ENCODE results near the gene AMER3. TPM values are rescaled to one million over a fixed set of nuclear protein-coding genes. Genes with fewer than 3 reads are reported as not detected.

Gene AMER3
- total and polyA plus RNA-seq, 4 donors: not detected

GRCh38 chr2:130754811-130755210 lies 529 bp upstream of the AMER3 start:
- H3K4me3 ChIP-seq (ENCODE audit: low read depth in 1 of 3, low read length in 3 of 3): no peak overlapping the region
- TF ChIP-seq ATF3 (IDR thresholded peaks at IDR 0.05): no peak
- no peak for TF ChIP-seq MAX (IDR thresholded peaks at IDR 0.05)
- TF ChIP-seq ZBTB33 (IDR thresholded peaks at IDR 0.05): no peak
- no peak for TF ChIP-seq FOXA2 (IDR thresholded peaks at IDR 0.05)
- TF ChIP-seq SP1 (IDR thresholded peaks at IDR 0.05): no peak
- TF ChIP-seq TAF1 (conservative IDR thresholded peaks at IDR 0.05): no peak
- TF ChIP-seq RAD21 (IDR thresholded peaks at IDR 0.05): no peak
- TF ChIP-seq GABPA (IDR thresholded peaks at IDR 0.05 in 1 of 2, conservative IDR thresholded peaks at IDR 0.05 in 1 of 2): no peak
- no peak for TF ChIP-seq REST (IDR thresholded peaks at IDR 0.05)
- no peak for TF ChIP-seq EGR1 (IDR thresholded peaks at IDR 0.05; ENCODE audit: low read depth in 2 of 2)
- no peak for TF ChIP-seq NR2F2 (IDR thresholded peaks at IDR 0.05)
- no peak for TF ChIP-seq HNF4A (conservative IDR thresholded peaks at IDR 0.05)
- no peak for TF ChIP-seq YY1 (IDR thresholded peaks at IDR 0.05)
- no peak for TF ChIP-seq RXRA (IDR thresholded peaks at IDR 0.05)
- peaks cover 0 to 9% (median 4%) of the 10 kb centered on the region in 4 donors for H3K4me1 ChIP-seq (ENCODE audit: control insufficient read depth in 4 of 4, insufficient read depth in 4 of 4, low read length in 3 of 4)
- H3K27ac ChIP-seq (ENCODE audit: low read depth in 1 of 2, low read length in 2 of 2): no peak overlapping the region
- H3K27me3 ChIP-seq (ENCODE audit: control insufficient read depth in 4 of 4, insufficient read depth in 4 of 4, low read length in 3 of 4): peaks cover 0 to 23% (median 6%) of the 10 kb centered on the region in 4 donors
- no peak for DNase-seq (ENCODE audit: low spot score)
- WGBS: 34% methylated on average over 8 of the region's 8 CpGs
- no peaks in the 10 kb centered on the region for H3K36me3 ChIP-seq (ENCODE audit: control insufficient read depth in 4 of 4, insufficient read depth in 3 of 4, low read depth in 1 of 4, low read length in 3 of 4)
- peaks cover 0 to 3% (median 0%) of the 10 kb centered on the region in 4 donors for H3K9me3 ChIP-seq (ENCODE audit: control insufficient read depth in 4 of 4, low read length in 3 of 4)
- H3K9ac ChIP-seq (ENCODE audit: low read depth in 1 of 2, low read length in 2 of 2): no peak overlapping the region

GRCh38 chr2:130756053-130756873 lies 923 bp downstream of the AMER3 start:
- no peak for DNase-seq (ENCODE audit: low spot score)
- H3K4me1 ChIP-seq (ENCODE audit: control insufficient read depth in 4 of 4, insufficient read depth in 4 of 4, low read length in 3 of 4): peaks cover 0 to 9% (median 4%) of the 10 kb centered on the region in 4 donors
- no peak for TF ChIP-seq NR2F2 (IDR thresholded peaks at IDR 0.05)
- no peak for TF ChIP-seq SP1 (IDR thresholded peaks at IDR 0.05)
- no peak for TF ChIP-seq YY1 (IDR thresholded peaks at IDR 0.05)
- no peak for TF ChIP-seq RAD21 (IDR thresholded peaks at IDR 0.05)
- peak; percentile 34 for TF ChIP-seq REST (IDR thresholded peaks at IDR 0.05)
- TF ChIP-seq TAF1 (conservative IDR thresholded peaks at IDR 0.05): no peak
- no peak for TF ChIP-seq HNF4G (IDR thresholded peaks at IDR 0.05)
- no peak for TF ChIP-seq MAX (IDR thresholded peaks at IDR 0.05)
- 7% methylated on average over 80 of the region's 80 CpGs for WGBS
- H3K27me3 ChIP-seq (ENCODE audit: control insufficient read depth in 4 of 4, insufficient read depth in 4 of 4, low read length in 3 of 4): peaks cover 0 to 23% (median 6%) of the 10 kb centered on the region in 4 donors
- H3K36me3 ChIP-seq (ENCODE audit: control insufficient read depth in 4 of 4, insufficient read depth in 3 of 4, low read depth in 1 of 4, low read length in 3 of 4): no peaks in the 10 kb centered on the region
- H3K9ac ChIP-seq (ENCODE audit: low read depth in 1 of 2, low read length in 2 of 2): no peak overlapping the region
- H3K9me3 ChIP-seq (ENCODE audit: control insufficient read depth in 4 of 4, low read length in 3 of 4): no peaks in the 10 kb centered on the region
- H3K4me3 ChIP-seq (ENCODE audit: low read depth in 1 of 3, low read length in 3 of 3): peak overlapping the region in 1 of 3 donors; percentile 46
- H3K27ac ChIP-seq (ENCODE audit: low read depth in 1 of 2, low read length in 2 of 2): no peak overlapping the region

Measured in liver (tissue), 9 donors.